Stimulated activated naive CD4-positive, alpha-beta T cell (primary cell): ENCODE data around the gene PAX5.

ENCODE experiments used
- DNase-seq, 6 experiments: peaks; one replicate each; lab custom pipeline; 2025; lab: John Stamatoyannopoulos, UW

PAX5 gene

GRCh38 chr9:36834736-36835135, 199.3 kb downstream of the PAX5 start:
- DNase-seq, result no peak

- DNase-seq, result no peak
Observed at GRCh38 chr9:36833954-36834353, 200.1 kb downstream of the PAX5 start.

GRCh38 chr9:36832164-36832795, 201.8 kb downstream of the PAX5 start:
- DNase-seq, result no peak

GRCh38 chr9:36831381-36832161, 202.5 kb downstream of the PAX5 start:
- no peak for DNase-seq

GRCh38 chr9:36828611-36829013, 205.5 kb downstream of the PAX5 start:
- no peak for DNase-seq

GRCh38 chr9:36827593-36827992, 206.5 kb downstream of the PAX5 start:
- DNase-seq, result no peak

- DNase-seq, result no peak
Observed at GRCh38 chr9:36826581-36826980, 207.5 kb downstream of the PAX5 start.

GRCh38 chr9:36825179-36825578, 208.9 kb downstream of the PAX5 start:
- DNase-seq, result no peak

- no peak for DNase-seq
Observed at GRCh38 chr9:36823934-36824333, 210.1 kb downstream of the PAX5 start.

GRCh38 chr9:36823466-36823865, 210.6 kb downstream of the PAX5 start:
- DNase-seq, result no peak

GRCh38 chr9:36822201-36822600, 211.9 kb downstream of the PAX5 start:
- no peak for DNase-seq

GRCh38 chr9:36820392-36820861, 213.6 kb downstream of the PAX5 start:
- no peak for DNase-seq

- no peak for DNase-seq
Observed at GRCh38 chr9:36818965-36819870, 214.8 kb downstream of the PAX5 start.

- DNase-seq, result no peak
Observed at GRCh38 chr9:36818242-36818938, 215.7 kb downstream of the PAX5 start.

GRCh38 chr9:36817160-36817834, 216.8 kb downstream of the PAX5 start:
- DNase-seq, result no peak

GRCh38 chr9:36816371-36816770, 217.7 kb downstream of the PAX5 start:
- DNase-seq, result no peak

- no peak for DNase-seq
Observed at GRCh38 chr9:36815566-36816348, 218.3 kb downstream of the PAX5 start.

GRCh38 chr9:36815023-36815422, 219.0 kb downstream of the PAX5 start:
- no peak for DNase-seq

GRCh38 chr9:36813154-36813553, 220.9 kb downstream of the PAX5 start:
- no peak for DNase-seq

GRCh38 chr9:36812556-36812955, 221.5 kb downstream of the PAX5 start:
- no peak for DNase-seq
